GM19324 (cell line): ENCODE measurements around the gene ACTG2.
"Not testable (repeated sequence)": the region's sequence is repeated elsewhere in the genome, so short reads cannot be mapped to it uniquely, and the experiment has no call there.

Source experiments
- ATAC-seq: cut with Tn5 transposase; IDR thresholded peaks from one replicate; pipeline ENCODE4 v1.9.1; 2021; ENCODE audit warnings: mild to moderate bottlenecking, moderate library complexity; ENCODE audit not compliant: unreplicated experiment, low FRiP score

ACTG2 gene

GRCh38 chr2:73892631-73893329 lies at the start of gene ACTG2:
TSS of gene ACTG2 (plus strand) at chr2:73893008. CDS start at chr2:73901312, 8,304 bp downstream.
- no peak for ATAC-seq

DNA sequence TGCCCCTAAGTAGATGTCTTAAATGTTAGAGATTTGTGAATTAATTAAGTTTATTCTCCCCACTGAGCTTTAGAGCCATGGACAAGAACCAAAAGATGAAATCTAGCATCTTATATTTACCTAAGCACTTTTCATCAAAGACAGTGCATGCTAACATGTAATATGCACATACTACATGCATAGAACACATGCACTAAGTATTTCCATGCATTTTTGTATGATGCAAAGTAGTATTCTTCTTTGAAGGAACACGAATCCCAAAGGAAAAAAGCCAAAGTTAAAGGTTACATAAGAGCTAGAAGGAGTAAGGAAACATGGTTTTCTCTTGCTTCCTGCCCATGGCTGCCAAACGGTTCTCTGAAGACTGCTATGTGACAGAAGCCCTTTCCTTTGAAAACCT lies 48.7 kb upstream of the ACTG2 start:
- no peak for ATAC-seq

GRCh38 chr2:73850009-73850408 lies 42.8 kb upstream of the ACTG2 start:
- no peak for ATAC-seq

GRCh38 chr2:73851274-73851673 lies 41.5 kb upstream of the ACTG2 start:
- no peak for ATAC-seq

DNA sequence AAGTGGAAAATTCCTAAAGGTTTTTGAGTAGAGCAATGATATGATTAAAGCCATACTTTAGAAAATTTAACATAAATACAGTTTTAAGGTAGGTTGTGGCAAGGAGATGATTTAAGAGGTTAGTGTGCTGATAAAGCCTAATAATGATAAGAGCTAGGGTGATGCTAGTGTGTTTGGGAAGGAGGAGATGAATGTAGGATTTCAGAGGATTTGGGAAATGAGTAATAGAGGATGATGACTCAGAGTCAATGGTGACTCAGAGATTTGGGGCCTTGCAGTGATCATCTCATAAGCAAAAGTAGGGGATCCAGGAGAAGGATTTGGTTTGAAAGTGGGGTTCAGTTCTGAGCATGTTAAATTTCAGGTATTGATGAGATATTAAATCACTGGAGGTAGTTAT lies 40.8 kb upstream of the ACTG2 start:
- no peak for ATAC-seq

DNA sequence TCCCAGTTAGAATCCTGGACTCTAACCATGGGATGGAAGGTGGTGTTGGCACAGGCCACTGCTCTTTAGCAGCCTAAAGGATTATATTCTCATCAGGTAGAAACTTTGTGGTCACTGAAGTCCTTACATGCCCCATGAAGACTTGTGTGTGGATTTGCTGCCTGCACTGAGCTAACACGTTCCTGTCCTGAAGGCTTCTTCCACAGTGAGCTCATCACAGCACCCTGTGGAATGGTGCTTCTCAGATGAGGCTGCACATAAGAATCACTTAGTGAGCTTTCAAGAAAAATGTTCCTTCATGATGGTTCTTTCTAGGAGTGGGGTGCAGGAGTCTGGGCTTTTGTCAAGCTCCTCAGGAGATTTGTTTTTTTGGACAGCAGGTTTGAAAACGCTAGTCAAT lies 37.3 kb upstream of the ACTG2 start:
- ATAC-seq, result no peak

- no peak for ATAC-seq
Observed at GRCh38 chr2:73856214-73856613, 36.6 kb upstream of the ACTG2 start.

- ATAC-seq, result no peak
Observed at GRCh38 chr2:73859721-73860586, 32.9 kb upstream of the ACTG2 start.

GRCh38 chr2:73862987-73863386 lies 29.8 kb upstream of the ACTG2 start:
- no peak for ATAC-seq

DNA sequence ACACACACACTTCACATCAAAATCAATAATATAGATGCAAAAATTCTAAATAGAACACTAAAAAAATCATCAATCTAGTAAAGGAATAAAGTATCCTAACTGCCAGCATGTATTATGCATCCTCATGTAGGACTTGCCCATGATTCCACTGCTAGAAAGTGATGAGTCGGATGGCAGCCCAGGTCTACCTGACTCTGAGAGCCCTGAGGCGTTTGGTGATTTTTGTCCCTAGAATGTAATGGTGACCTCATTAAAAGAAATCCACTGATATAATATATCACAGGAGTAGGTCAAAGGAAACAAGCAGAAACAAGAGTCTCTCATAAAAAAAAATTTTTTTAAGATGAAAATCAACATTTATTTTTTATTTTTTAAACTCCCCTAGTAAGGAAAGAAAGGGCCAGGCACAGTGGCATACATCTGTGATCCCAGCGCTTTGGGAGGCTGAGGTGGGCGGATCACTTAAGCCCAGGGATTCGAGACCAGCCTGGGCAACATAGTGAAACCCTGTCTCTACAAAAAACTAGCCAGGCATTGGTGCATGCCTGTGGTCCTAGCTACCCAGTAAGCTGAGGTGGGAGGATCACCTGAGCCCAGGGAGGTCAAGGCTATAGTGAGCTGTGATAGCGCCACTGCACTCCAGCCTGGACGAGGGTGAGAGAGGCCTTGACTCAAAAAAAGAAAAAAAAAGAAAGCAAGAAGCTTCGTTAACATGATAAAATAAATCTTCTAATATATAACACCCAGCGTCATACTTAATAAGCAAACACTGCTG lies 24.4 kb upstream of the ACTG2 start:
- ATAC-seq, result no peak

DNA sequence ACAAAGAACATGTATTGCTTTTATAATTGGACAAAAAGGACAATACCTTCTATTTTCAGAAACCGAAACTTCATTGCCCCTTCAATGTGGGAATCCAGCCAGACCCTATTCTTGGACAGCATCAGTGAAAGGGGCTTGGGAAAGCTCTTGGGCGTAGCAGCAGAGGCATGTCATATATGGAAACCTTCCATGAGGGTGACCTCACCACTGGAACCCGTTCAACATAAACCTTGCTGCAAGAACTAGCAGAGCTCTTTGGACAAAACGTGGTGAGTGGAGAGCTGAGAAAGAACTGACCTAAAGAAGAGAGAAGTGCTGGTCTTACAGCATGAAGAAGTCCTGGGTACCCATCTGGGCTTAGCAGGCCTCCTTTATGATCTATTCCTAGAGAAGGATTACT lies 22.7 kb upstream of the ACTG2 start:
- ATAC-seq, result no peak

GRCh38 chr2:73877071-73877802 lies 15.6 kb upstream of the ACTG2 start:
- ATAC-seq, result no peak

- not testable (repeated sequence) for ATAC-seq
Observed at GRCh38 chr2:73877984-73878383, 14.8 kb upstream of the ACTG2 start.

- no peak for ATAC-seq
Observed at GRCh38 chr2:73885406-73885805, 7.4 kb upstream of the ACTG2 start.

DNA sequence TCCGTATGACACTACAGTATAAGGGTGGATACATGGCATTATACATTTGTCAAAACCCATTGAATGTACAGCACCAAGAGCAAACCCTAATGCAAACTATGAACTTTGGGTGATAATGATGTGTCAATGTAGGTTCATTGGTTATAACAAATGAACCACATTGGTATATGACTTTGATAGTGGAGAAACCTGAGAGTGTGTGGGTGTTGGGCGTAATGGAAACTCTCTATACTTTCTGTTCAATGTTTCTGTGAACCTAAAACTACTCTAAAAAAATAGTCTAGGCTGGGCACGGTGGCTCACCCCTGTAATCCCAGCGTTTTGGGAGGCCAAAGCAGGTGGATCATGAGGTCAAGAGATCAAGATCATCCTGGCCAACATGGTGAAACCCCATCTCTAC lies 6.5 kb upstream of the ACTG2 start:
- ATAC-seq, result no peak

DNA sequence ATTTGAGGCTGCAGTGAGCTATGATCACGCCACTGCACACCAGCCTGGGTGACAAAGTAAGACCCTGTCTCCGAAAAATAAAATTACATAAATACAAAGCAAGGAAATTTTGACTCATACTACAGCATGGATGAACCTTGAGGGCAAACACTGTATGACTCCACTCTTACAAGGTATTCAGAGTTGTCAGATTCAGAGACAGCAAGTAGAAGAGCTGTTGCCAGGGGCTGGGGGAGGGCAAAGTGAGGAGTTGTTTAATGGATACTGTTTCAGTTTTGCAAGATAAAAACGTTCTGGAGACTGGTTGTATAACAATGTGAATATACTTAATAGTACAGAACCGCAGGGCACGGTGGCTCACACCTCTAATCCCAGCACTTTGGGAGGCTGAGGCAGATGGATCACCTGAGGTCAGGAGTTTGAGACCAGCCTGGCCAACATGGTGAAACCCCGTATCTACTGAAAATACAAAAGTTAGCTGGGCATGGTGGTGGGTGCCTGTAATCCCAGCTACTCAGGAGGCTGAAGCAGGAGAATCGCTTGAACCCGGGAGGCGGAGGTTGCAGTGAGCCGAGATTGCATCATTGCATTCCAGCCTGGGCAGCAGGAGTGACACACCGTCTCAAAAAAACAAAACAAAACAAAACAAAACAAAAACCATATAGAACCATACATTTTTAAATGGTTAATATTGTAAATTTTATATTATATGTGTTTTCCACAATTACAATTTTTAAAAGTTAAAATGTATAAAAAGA lies 5.0 kb upstream of the ACTG2 start:
- not testable (repeated sequence) for ATAC-seq

GRCh38 chr2:73888388-73888787 lies 4.4 kb upstream of the ACTG2 start:
- no peak for ATAC-seq

- no peak for ATAC-seq
Observed at GRCh38 chr2:73889206-73889605, 3.6 kb upstream of the ACTG2 start.

GRCh38 chr2:73890301-73891092 lies 2.3 kb upstream of the ACTG2 start:
- no peak for ATAC-seq
